HG03571 (cell line): ENCODE data around the gene MAGEB1.

Source experiments
- ATAC-seq: cut with Tn5 transposase; IDR thresholded peaks from one replicate; pipeline ENCODE4 v1.9.1; 2021; ENCODE audit not compliant: unreplicated experiment

MAGEB1 gene

GRCh38 chrX:30296408-30297254 is 49.7 kb downstream of the MAGEB1 start:
- no peak for ATAC-seq

DNA sequence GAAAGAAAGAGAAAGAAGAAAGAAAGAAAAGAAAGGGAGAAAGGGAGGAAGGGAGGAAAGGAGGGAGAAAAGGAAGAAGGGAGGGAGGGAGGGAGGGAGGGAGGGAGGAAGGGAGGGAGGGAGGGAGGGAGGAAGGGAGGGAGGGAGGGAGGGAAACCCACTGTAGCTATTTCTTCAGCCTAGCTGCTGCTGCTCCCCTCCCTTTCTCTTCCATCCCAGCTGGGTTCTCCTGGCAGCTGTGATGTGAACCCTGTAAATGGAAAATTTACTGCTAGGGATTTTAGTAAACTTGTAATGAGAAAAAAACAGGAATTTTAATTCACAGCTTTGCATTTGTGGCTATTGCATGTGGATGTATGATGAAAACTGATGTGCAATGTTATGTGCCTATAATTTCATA is 54.3 kb downstream of the MAGEB1 start:
- no peak for ATAC-seq
